HepG2 (cell line): ENCODE results near the gene ZNF333. TPM values are rescaled to one million over a fixed set of nuclear protein-coding genes. Genes with fewer than 3 reads are reported as not detected.

Source experiments
- ATAC-seq: fragments of 200-7000 bp; cut with Tn5 transposase; 3 replicates; pipeline ENCODE4 v1.9.1; 2020; ENCODE audit warnings: mild to moderate bottlenecking, moderate library complexity
- BruUV-seq: library from RNA; stranded (reverse); fragments of 400-500 nt; replicated peaks from 2 replicates; lab custom pipeline; 2021; lab: Mats Ljungman, UMichigan
- CTCF ChIA-PET: fragments of 300-600 bp; formaldehyde crosslinking; extraction: SDS; loops from one replicate; lab custom pipeline; 2021; ENCODE audit warnings: low total read pairs, inconsistent platforms, low intra/inter-chr PET ratio; lab: Yijun Ruan, JAX
- POLR2A ChIA-PET: fragments of 350-600 bp; sonication (Branson Sonifier 250); formaldehyde crosslinking; loops from one replicate; lab custom pipeline; 2020; ENCODE audit warnings: antibody characterized with exemption, inconsistent platforms; lab: Yijun Ruan, JAX
- DNase-seq: peaks from one replicate; pipeline ENCODE4 v3.0.0-alpha.2; 2015; ENCODE audit warnings: low spot score
- FAIRE-seq: peaks from 3 replicates; lab custom pipeline; 2011; peaks lifted over from hg19 to GRCh38; lab: Jason Lieb, UNC
- H2AFZ ChIP-seq: one replicate; pipeline ENCODE4 v1.6.1; 2011; ENCODE audit warnings: low read length, inconsistent platforms
- H3K27ac ChIP-seq: fragments of 300-600 bp; 3 replicates; pipeline ENCODE4 v1.8.0; 2011; ENCODE audit warnings: mixed run types, mild to moderate bottlenecking, mixed read lengths, low read length, inconsistent platforms; ENCODE audit not compliant: insufficient read depth; ENCODE audit errors: extremely low read length
- H3K27me3 ChIP-seq, 2 experiments: fragments of 200-600 bp in 1 of 2; 2 replicates in 1 of 2; 3 replicates in 1 of 2; pipeline versions ENCODE4 v1.6.0 to v1.8.0; 2011; ENCODE audit warnings: low read length in 2 of 2, mild to moderate bottlenecking in 2 of 2, moderate library complexity in 2 of 2, inconsistent platforms in 1 of 2; ENCODE audit not compliant: insufficient read depth in 2 of 2, control insufficient read depth in 1 of 2
- H3K36me3 ChIP-seq, 2 experiments: fragments of 200-600 bp in 1 of 2; replicated peaks in 1 of 2; 2 replicates in 1 of 2; 3 replicates in 1 of 2; pipeline versions ENCODE4 v1.5.1 to v1.8.0; 2011; ENCODE audit warnings: low read length in 2 of 2, inconsistent platforms in 1 of 2; ENCODE audit not compliant: insufficient read depth in 2 of 2, control insufficient read depth in 1 of 2
- H3K4me1 ChIP-seq: 2 replicates; pipeline ENCODE4 v1.5.1; 2012; ENCODE audit warnings: low read length, inconsistent platforms; ENCODE audit not compliant: insufficient read depth
- H3K4me2 ChIP-seq: 2 replicates; pipeline ENCODE4 v1.6.0; 2011; ENCODE audit warnings: low read depth, low read length, inconsistent platforms
- H3K4me3 ChIP-seq, 3 experiments: fragments of 200-600 bp in 1 of 3; sonication (generic), shearing (Covaris generic) in 1 of 3; replicated peaks in 1 of 3; 2 replicates each; pipeline ENCODE4 v1.5.1; 2011 to 2016; ENCODE audit warnings: low read length in 3 of 3, inconsistent platforms in 2 of 3, low read depth in 2 of 3, mild to moderate bottlenecking in 2 of 3, control low read depth in 1 of 3, mixed read lengths in 1 of 3; ENCODE audit not compliant: insufficient read depth in 1 of 3
- H3K79me2 ChIP-seq: one replicate; pipeline ENCODE4 v1.6.1; 2011; ENCODE audit warnings: low read length, inconsistent platforms; ENCODE audit not compliant: insufficient read depth
- H3K9ac ChIP-seq: 2 replicates; pipeline ENCODE4 v1.6.0; 2011; ENCODE audit warnings: mild to moderate bottlenecking, low read depth, low read length, inconsistent platforms; ENCODE audit not compliant: insufficient read depth
- H3K9me3 ChIP-seq: 2 replicates; pipeline ENCODE4 v1.5.1; 2012; ENCODE audit warnings: mild to moderate bottlenecking, low read length
- H4K20me1 ChIP-seq: 2 replicates; pipeline ENCODE4 v1.6.0; 2011; ENCODE audit warnings: inconsistent platforms, mild to moderate bottlenecking, low read length, moderate library complexity; ENCODE audit not compliant: insufficient read depth
- BHLHE40 ChIP-seq: IDR thresholded peaks from 2 replicates; pipeline ENCODE4 v1.6.1; 2011; ENCODE audit warnings: low read length, improper control_type of control experiment
- DPF2 ChIP-seq: sonication (generic); formaldehyde crosslinking; IDR thresholded peaks from 2 replicates; pipeline ENCODE4 v1.4.0; 2020; ENCODE audit warnings: mild to moderate bottlenecking, low read depth, missing genetic modification reagents, borderline replicate concordance
- EP300 ChIP-seq, 3 experiments: sonication (generic) in 1 of 3; formaldehyde crosslinking in 1 of 3; IDR thresholded peaks; 2 replicates each; pipeline versions ENCODE4 v1.5.1 to v1.6.1; 2011 to 2020; ENCODE audit warnings: low read depth in 2 of 3, low read length in 2 of 3, borderline replicate concordance in 1 of 3, improper control_type of control experiment in 1 of 3, mild to moderate bottlenecking in 1 of 3, missing genetic modification reagents in 1 of 3, moderate library complexity in 1 of 3
- HOXA7 ChIP-seq: sonication (generic); formaldehyde crosslinking; IDR thresholded peaks from 2 replicates; pipeline ENCODE4 v1.8.1; 2022; ENCODE audit warnings: mild to moderate bottlenecking, missing genetic modification reagents, moderate library complexity
- KLF11 ChIP-seq: IDR thresholded peaks from 2 replicates; pipeline ENCODE4 v1.6.1; 2016; ENCODE audit warnings: missing compliant biosample characterization
- REL ChIP-seq: sonication (generic); formaldehyde crosslinking; conservative IDR thresholded peaks from 2 replicates; pipeline ENCODE4 v1.8.0; 2022; ENCODE audit warnings: mild to moderate bottlenecking, missing genetic modification reagents, moderate library complexity
- TCF12 ChIP-seq, 2 experiments: fragments of 450-650 bp in 1 of 2; sonication (generic) in 1 of 2; formaldehyde crosslinking in 1 of 2; IDR thresholded peaks; 2 replicates each; pipeline versions ENCODE4 v1.6.1 to v1.8.0; 2017 to 2022; ENCODE audit warnings: antibody characterized with exemption in 1 of 2, mild to moderate bottlenecking in 1 of 2, missing genetic modification reagents in 1 of 2, moderate library complexity in 1 of 2
- ZNF296 ChIP-seq: sonication (generic); formaldehyde crosslinking; conservative IDR thresholded peaks from 2 replicates; pipeline ENCODE4 v1.5.0; 2020; ENCODE audit warnings: mild to moderate bottlenecking, missing genetic modification reagents
- WGBS: methylation state at CpG from one replicate; pipeline ENCODE4 v1.1.6; 2017; ENCODE audit warnings: low lambda C conversion rate; 5-methylcytosine and 5-hydroxymethylcytosine counted together
- in situ Hi-C: cut with HindIII; loops from 2 replicates; pipeline ENCODE4 v1.10.0; 2017; ENCODE audit warnings: low pct_unique_long_range_greater_than_20kb; ENCODE audit not compliant: extremely low pct_ligation_motif_present
- intact Hi-C: fragments of 100-400 bp; cut with micrococcal nuclease; formaldehyde crosslinking; loops from one replicate; pipeline ENCODE4 v1.10.0; 2022; ENCODE audit not compliant: unreplicated experiment
- polyA plus RNA-seq, 8 experiments: library from polyadenylated mRNA; depleted of rRNA in 3 of 8; stranded (reverse) in 7 of 8; unstranded in 1 of 8; fragments of >200 nt; fragmentation: Illumina TruSeq in 4 of 8; extraction: Trizol in 4 of 8; gene quantifications; 2 replicates each; pipeline versions ENCODE4 v1.2.1 to v1.2.3, GENCODE V29; 2011 to 2016; ENCODE audit warnings: low read depth in 4 of 8, missing spikeins in 1 of 8, mixed read lengths in 1 of 8; ENCODE audit not compliant: insufficient read depth in 1 of 8
- total RNA-seq, 5 experiments: library from RNA; depleted of rRNA; stranded (reverse); fragments of >200 nt; fragmentation: Illumina TruSeq; extraction: Trizol; gene quantifications; 2 replicates each; pipeline ENCODE4 v1.2.3, GENCODE V29; 2016; ENCODE audit warnings: low read depth in 1 of 5
- TF ChIP-seq, protein P1 (sequence below): sonication (generic); formaldehyde crosslinking; IDR thresholded peaks from 2 replicates; pipeline ENCODE4 v1.8.0; 2022; ENCODE audit warnings: low read depth, missing genetic modification reagents
- TF ChIP-seq, protein P2 (sequence below): sonication (generic); formaldehyde crosslinking; IDR thresholded peaks from 2 replicates; pipeline ENCODE4 v1.5.1; 2020; ENCODE audit warnings: mild to moderate bottlenecking, missing genetic modification reagents
- TF ChIP-seq, protein P3 (sequence below): sonication (generic); formaldehyde crosslinking; conservative IDR thresholded peaks from 2 replicates; pipeline ENCODE4 v1.4.0; 2020; ENCODE audit warnings: missing genetic modification reagents

Gene ZNF333
- total and polyA plus RNA-seq, 2 of the 13 experiments (the other 11 are each of a cell fraction or from before 2014, with no cell fraction given) = 3.4 to 6.4 TPM

DNA sequence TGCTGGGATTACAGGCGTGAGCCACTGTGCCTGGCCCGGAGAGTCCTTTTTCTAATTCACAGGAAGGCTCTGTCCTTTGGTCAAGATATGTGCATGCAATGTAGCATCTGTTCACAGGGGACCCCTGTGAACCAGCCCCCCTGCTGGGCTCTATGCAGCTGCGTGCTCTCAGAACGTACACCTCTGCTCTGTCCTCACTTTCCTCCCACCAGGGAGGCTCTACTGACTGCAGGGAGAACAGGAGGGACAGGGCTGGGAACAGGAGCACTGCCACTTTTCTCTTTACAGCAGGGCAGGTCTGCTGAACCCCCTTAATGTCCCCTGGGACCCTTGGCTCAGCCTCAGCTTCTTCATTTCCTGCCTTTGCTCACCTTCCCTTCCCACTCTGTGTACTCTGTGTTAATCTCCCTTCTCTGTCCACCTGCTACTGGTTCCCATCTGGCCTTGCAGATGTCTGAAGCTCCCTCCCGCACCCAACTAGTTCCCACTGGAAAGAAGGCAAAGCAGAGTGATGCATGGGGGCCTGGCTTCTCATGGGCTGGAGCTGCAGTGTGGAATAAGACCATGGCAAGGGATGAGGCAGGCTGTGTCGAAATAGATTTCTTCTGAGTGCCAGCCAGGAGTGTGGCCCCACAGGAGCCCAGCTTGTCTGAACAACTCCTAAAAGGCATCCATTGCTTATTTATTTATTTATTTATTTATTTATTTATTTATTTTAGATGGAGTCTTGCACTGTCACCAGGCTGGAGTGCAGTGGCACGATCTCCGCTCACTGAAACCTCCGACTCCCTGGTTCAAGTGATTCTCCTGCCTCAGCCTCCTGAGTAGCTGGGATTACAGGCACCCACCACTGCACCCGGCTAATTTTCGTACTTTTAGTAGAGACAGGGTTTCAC lies 81.3 kb downstream of the ZNF333 start:
- WGBS = 32% methylated on average over 9 of the region's 11 CpGs
- DNase-seq (no peak), FAIRE-seq (no peak)
- Histone ChIP-seq H2AFZ (no peak overlapping the region), H4K20me1 (no peaks in the 10 kb centered on the region), H3K9me3 (no peaks in the 10 kb centered on the region), H3K36me3 (no peaks in the 10 kb centered on the region), H3K4me2 (no peak overlapping the region), H3K79me2 (no peaks in the 10 kb centered on the region), H3K9ac (no peak overlapping the region), H3K4me1 (no peaks in the 10 kb centered on the region), H3K27me3 (0 out of 5 replicates have a peak, but pooled peaks cover 0 to 4% of the 10 kb centered on the region in 2 experiments), H3K27ac (no peak overlapping the region)
- in situ Hi-C loops = no loop called here
- BruUV-seq = no TSS peak
- POLR2A ChIA-PET = no interaction called here
- CTCF ChIA-PET = no interaction called here
- intact Hi-C loops = no loop called here
- no peak for TF ChIP-seq DPF2 (CRISPR knock-in tag)
- TF ChIP-seq KLF11 (CRISPR knock-in tag) = no peak
- TF ChIP-seq HOXA7 (CRISPR knock-in tag) = no peak
- TF ChIP-seq, protein P1, sequence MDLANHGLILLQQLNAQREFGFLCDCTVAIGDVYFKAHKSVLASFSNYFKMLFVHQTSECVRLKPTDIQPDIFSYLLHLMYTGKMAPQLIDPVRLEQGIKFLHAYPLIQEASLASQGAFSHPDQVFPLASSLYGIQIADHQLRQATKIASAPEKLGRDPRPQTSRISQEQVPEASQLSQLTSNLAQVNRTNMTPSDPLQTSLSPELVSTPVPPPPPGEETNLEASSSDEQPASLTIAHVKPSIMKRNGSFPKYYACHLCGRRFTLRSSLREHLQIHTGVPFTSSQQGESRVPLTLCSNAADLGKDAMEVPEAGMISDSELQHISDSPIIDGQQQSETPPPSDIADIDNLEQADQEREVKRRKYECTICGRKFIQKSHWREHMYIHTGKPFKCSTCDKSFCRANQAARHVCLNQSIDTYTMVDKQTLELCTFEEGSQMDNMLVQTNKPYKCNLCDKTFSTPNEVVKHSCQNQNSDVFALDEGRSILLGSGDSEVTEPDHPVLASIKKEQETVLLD (CRISPR knock-in tag) = no peak
- no peak for TF ChIP-seq EP300 (IDR thresholded peaks at IDR 0.05; ENCODE audit: low read depth in 2 of 2, low read length in 2 of 2)
- TF ChIP-seq EP300 (CRISPR knock-in tag; IDR thresholded peaks at IDR 0.05; ENCODE audit: borderline replicate concordance) = no peak
- TF ChIP-seq, protein P2, sequence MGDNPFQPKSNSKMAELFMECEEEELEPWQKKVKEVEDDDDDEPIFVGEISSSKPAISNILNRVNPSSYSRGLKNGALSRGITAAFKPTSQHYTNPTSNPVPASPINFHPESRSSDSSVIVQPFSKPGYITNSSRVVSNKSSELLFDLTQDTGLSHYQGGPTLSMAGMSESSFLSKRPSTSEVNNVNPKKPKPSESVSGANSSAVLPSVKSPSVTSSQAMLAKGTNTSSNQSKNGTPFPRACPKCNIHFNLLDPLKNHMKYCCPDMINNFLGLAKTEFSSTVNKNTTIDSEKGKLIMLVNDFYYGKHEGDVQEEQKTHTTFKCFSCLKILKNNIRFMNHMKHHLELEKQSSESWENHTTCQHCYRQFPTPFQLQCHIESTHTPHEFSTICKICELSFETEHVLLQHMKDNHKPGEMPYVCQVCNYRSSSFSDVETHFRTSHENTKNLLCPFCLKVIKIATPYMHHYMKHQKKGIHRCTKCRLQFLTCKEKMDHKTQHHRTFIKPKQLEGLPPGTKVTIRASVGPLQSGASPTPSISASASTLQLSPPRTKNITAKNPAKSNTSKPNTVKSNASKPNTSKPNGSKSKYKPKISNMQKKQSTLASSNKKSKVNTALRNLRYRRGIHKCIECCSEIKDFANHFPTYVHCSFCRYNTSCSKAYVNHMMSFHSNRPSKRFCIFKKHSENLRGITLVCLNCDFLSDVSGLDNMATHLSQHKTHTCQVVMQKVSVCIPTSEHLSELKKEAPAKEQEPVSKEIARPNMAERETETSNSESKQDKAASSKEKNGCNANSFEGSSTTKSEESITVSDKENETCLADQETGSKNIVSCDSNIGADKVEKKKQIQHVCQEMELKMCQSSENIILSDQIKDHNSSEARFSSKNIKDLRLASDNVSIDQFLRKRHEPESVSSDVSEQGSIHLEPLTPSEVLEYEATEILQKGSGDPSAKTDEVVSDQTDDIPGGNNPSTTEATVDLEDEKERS (CRISPR knock-in tag) = no peak
- TF ChIP-seq, protein P3, sequence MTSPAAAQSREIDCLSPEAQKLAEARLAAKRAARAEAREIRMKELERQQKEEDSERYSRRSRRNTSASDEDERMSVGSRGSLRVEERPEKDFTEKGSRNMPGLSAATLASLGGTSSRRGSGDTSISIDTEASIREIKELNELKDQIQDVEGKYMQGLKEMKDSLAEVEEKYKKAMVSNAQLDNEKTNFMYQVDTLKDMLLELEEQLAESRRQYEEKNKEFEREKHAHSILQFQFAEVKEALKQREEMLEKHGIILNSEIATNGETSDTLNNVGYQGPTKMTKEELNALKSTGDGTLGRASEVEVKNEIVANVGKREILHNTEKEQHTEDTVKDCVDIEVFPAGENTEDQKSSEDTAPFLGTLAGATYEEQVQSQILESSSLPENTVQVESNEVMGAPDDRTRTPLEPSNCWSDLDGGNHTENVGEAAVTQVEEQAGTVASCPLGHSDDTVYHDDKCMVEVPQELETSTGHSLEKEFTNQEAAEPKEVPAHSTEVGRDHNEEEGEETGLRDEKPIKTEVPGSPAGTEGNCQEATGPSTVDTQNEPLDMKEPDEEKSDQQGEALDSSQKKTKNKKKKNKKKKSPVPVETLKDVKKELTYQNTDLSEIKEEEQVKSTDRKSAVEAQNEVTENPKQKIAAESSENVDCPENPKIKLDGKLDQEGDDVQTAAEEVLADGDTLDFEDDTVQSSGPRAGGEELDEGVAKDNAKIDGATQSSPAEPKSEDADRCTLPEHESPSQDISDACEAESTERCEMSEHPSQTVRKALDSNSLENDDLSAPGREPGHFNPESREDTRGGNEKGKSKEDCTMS (CRISPR knock-in tag) = no peak
- no peak for TF ChIP-seq ZNF296 (CRISPR knock-in tag)
- no peak for TF ChIP-seq BHLHE40
- TF ChIP-seq TCF12 (IDR thresholded peaks at IDR 0.05) = no peak
- no peak for TF ChIP-seq TCF12 (CRISPR knock-in tag; IDR thresholded peaks at IDR 0.05)
- TF ChIP-seq REL (CRISPR knock-in tag) = no peak
- TF ChIP-seq, all 625 proteins: peak for 0
- no peak overlapping the region for H3K4me3 ChIP-seq
- ATAC-seq = no peak
